Rectal smooth muscle tissue (tissue), 1 donor: ENCODE measurements around the gene ASXL1.
A peak's percentile ranks its signal among the peaks of the same experiment; 100 is the strongest.

Source experiments
- H3K27ac ChIP-seq: one replicate; pipeline ENCODE4 v1.7.0; 2013; ENCODE audit warnings: low read depth, low read length, inconsistent platforms
- H3K27me3 ChIP-seq: one replicate; pipeline ENCODE4 v1.7.0; 2013; ENCODE audit warnings: low read length; ENCODE audit not compliant: control insufficient read depth, insufficient read depth
- H3K36me3 ChIP-seq: one replicate; pipeline ENCODE4 v1.7.0; 2013; ENCODE audit warnings: low read length; ENCODE audit not compliant: control insufficient read depth, insufficient read depth
- H3K4me1 ChIP-seq: one replicate; pipeline ENCODE4 v1.7.0; 2013; ENCODE audit warnings: low read length; ENCODE audit not compliant: control insufficient read depth, insufficient read depth
- H3K4me3 ChIP-seq: one replicate; pipeline ENCODE4 v1.7.0; 2013; ENCODE audit warnings: low read length
- H3K9ac ChIP-seq: one replicate; pipeline ENCODE4 v1.7.0; 2013; ENCODE audit warnings: low read length

ASXL1 gene

DNA sequence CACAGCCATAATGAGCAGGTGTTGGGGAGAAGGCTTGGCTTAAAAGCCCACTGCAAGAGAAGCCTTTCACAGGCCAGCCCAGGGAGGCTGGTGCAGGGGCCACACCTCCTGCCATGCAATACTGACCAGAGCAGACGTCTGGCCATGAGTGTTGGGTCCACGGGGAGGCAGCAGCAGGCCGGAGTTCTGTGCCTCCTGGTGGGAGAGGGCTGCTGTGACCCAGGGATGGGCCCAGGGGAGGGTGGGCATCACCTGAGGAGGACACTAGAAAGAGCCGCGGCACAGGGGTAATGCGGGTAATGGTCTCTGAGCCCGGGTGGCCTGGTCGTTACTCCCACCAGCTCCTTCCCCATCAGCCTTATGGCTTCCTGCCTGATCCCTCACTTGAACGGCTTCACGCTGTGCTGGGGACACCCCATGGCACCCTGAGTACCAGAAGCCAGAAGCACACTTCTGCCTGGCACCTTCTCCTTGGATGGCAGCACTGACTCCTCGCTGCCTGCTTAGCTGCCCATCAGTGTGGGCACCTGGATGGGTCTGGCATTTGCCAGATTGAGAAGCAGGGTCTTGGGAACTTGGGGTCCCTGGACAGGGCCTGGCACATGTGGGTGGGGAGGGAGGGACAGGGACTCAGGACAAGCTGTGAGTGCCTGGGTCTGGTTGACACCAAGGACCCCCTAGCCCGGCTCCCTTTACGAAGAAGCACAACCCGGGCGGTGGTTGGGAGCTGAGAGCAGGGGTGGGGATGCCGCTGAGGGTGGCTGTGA, 108.8 kb downstream of the ASXL1 start:
- H3K27me3 ChIP-seq = no peaks in the 10 kb centered on the region
- peaks cover 5% of the 10 kb centered on the region for H3K36me3 ChIP-seq
- H3K4me1 ChIP-seq = peaks cover 64% of the 10 kb centered on the region
- peak overlapping the region; percentile 90 for H3K27ac ChIP-seq
- no peak overlapping the region for H3K9ac ChIP-seq
- no peak overlapping the region for H3K4me3 ChIP-seq

GRCh38 chr20:32467506-32468312, 109.6 kb downstream of the ASXL1 start:
- H3K27me3 ChIP-seq = no peaks in the 10 kb centered on the region
- no peak overlapping the region for H3K4me3 ChIP-seq
- peaks cover 5% of the 10 kb centered on the region for H3K36me3 ChIP-seq
- peaks cover 65% of the 10 kb centered on the region for H3K4me1 ChIP-seq
- H3K27ac ChIP-seq = peak overlapping the region; percentile 90
- no peak overlapping the region for H3K9ac ChIP-seq

- Histone ChIP-seq H3K27ac (peak overlapping the region; percentile 90), H3K9ac (no peak overlapping the region), H3K4me3 (no peak overlapping the region), H3K36me3 (peaks cover 5% of the 10 kb centered on the region), H3K4me1 (peaks cover 65% of the 10 kb centered on the region), H3K27me3 (no peaks in the 10 kb centered on the region)
Measured at GRCh38 chr20:32468313-32468640, 110.1 kb downstream of the ASXL1 start.

DNA sequence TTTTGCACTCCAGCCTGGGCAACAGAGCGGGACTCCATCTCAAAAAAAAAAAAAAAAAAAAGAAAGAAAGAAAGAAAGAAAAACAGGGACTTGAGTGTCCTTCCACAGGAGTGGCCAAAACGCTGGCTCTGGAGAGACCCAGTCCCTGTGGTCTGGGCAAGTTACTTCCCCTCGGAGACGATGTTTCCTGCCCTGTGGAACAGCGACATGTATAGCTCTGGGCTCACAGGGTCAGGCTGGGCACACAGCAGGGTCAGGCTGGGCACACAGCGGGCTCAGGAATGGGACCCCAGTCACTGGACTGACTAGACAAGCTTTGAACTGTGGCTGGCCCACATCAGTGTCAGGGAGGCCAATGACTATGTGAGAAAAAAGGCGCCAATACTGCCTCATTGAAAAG, 110.7 kb downstream of the ASXL1 start:
- peaks cover 65% of the 10 kb centered on the region for H3K4me1 ChIP-seq
- H3K9ac ChIP-seq = no peak overlapping the region
- H3K36me3 ChIP-seq = peaks cover 5% of the 10 kb centered on the region
- no peak overlapping the region for H3K27ac ChIP-seq
- H3K4me3 ChIP-seq = no peak overlapping the region
- no peaks in the 10 kb centered on the region for H3K27me3 ChIP-seq

DNA sequence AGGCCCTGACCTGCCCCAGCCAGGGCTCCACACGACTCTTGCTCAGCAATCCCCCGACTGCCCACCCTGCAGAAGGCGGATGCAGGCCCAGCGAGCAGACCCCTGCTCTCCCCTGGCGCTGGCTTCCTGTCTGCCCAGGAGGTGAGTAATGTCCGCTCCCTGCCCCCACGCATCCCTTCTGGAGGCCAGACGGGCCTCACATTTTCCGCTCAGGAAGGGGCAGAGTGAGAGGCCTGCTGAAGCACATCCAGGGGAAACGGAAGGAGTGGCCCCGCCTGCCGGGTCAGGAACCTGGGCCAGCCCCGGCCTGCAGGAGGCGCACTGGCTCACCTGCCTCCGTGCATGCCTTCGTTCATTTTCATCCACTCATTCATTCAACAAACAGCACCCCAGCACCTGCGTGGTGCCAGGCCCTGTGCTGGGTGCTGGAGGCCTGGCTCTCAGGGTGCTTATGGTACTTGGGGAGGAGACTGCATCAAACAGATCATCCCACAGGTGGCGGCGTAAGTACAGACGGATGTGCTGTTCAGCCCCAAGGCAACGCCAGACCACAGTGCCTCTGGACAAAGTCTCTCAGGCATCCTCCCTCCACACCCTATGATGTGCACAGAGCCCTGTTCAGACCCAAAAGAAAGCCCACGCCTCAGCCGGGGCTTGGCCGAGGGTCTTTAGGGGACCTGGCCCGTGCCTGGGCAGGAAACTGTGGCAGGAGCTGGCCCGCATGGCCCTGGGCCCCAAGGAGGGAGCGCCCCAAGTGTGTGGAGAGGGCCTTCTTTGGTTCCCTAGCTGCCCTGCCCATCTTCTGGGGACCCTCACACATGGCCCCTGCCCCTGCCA, 112.1 kb downstream of the ASXL1 start:
- Histone ChIP-seq H3K4me1 (peaks cover 62% of the 10 kb centered on the region), H3K27ac (peak overlapping the region; percentile 16), H3K4me3 (no peak overlapping the region), H3K9ac (no peak overlapping the region), H3K36me3 (peaks cover 5% of the 10 kb centered on the region), H3K27me3 (no peaks in the 10 kb centered on the region)

GRCh38 chr20:32470940-32471339, 112.8 kb downstream of the ASXL1 start:
- Histone ChIP-seq H3K27ac (no peak overlapping the region), H3K4me1 (peaks cover 61% of the 10 kb centered on the region)

GRCh38 chr20:32472581-32473207, 114.6 kb downstream of the ASXL1 start:
- Histone ChIP-seq H3K4me3 (peak overlapping the region; percentile 68), H3K4me1 (peaks cover 62% of the 10 kb centered on the region), H3K9ac (peak overlapping the region; percentile 35), H3K36me3 (peaks cover 5% of the 10 kb centered on the region), H3K27ac (peak overlapping the region; percentile 91), H3K27me3 (no peaks in the 10 kb centered on the region)

More at GRCh38 chr20:32470940-32471339, 112.8 kb downstream of the ASXL1 start:
- no peak overlapping the region for H3K4me3 ChIP-seq
- H3K9ac ChIP-seq = no peak overlapping the region
- no peaks in the 10 kb centered on the region for H3K27me3 ChIP-seq
- H3K36me3 ChIP-seq = peaks cover 5% of the 10 kb centered on the region

DNA sequence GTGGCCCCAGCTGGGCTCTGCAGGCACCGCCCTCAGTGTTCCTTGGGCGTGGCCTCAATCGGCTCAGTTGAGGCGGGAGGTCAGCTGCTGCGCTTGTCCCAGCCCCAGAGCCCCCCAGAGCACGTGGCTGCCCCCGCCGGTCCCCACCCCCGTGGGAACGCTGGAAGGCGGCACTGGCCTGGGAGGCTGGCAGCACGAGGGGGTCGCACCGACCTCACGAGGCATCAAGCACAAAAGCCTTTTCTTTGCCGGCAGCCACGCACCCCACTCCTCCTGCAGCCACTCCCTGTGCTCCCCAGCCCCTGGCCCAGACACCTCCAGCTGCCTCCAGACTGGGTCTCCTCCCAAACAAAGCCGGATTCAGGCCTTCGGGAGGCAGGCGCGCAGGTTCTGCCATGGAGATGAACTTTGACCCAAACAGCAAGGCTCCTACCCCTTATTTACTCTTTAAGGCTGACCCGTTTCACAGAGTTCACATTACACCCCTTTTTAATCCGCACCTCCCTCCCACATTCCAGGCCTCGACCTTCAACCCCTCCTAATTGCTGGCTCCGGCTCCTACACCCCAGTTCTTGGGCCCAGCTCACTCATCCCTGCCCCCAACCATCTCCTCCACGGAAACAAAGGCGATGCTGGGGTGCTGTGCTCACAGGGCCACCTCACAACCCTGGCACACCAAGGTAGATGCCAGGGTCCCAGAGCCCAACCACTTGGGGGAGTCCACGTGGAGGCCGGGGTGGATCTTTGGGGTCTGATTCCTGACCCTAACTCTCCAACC, 115.3 kb downstream of the ASXL1 start:
- peaks cover 59% of the 10 kb centered on the region for H3K4me1 ChIP-seq
- no peaks in the 10 kb centered on the region for H3K27me3 ChIP-seq
- peak overlapping the region; percentile 43 for H3K9ac ChIP-seq
- peaks cover 5% of the 10 kb centered on the region for H3K36me3 ChIP-seq
- H3K4me3 ChIP-seq = peak overlapping the region; percentile 68
- H3K27ac ChIP-seq = peak overlapping the region; percentile 91

DNA sequence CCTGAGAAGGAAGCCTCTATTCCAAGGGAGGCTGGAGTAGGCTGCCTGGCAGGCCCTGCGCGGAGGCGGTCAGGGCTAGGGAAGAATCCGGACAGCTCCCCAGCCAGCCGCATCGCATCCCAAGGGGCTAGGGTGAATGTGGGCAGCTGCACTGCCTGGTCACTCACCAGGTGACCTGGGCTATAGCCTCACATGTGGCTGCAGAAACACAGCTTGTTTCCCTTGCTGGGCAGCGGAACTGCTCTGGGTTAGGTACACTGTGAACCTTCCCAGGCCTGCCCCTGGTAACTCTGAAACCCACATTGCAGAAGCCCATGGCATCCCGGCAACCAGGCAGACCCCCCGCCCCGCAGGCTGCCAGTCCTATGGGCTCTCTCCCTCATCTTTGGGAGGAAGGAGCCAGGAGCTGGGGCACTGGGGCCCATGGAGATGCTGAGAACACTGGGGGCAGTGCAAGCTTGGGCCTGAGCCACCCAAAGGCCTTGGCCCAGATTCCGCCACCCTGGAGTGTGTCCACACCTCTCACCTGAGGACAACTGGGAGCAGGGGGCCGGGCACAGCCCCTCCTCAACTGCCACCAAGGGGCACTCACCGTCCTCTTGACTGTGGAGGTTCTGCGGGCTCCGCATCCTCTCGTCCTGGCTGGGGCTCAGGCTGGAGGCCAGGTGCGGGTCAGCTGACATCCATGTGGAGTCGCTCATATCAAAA, 116.0 kb downstream of the ASXL1 start:
- peaks cover 59% of the 10 kb centered on the region for H3K4me1 ChIP-seq
- peaks cover 5% of the 10 kb centered on the region for H3K36me3 ChIP-seq
- H3K27me3 ChIP-seq = no peaks in the 10 kb centered on the region
- peak overlapping the region; percentile 43 for H3K9ac ChIP-seq
- peak overlapping the region; percentile 91 for H3K27ac ChIP-seq
- peak overlapping the region; percentile 68 for H3K4me3 ChIP-seq

- Histone ChIP-seq H3K27ac (peak overlapping the region; percentile 91), H3K27me3 (no peaks in the 10 kb centered on the region), H3K4me3 (peak overlapping the region; percentile 68), H3K4me1 (peaks cover 59% of the 10 kb centered on the region), H3K9ac (peak overlapping the region; percentile 43), H3K36me3 (peaks cover 5% of the 10 kb centered on the region)
Measured at GRCh38 chr20:32474717-32474966, 116.5 kb downstream of the ASXL1 start.
